Fibroblast of pulmonary artery (primary cell): ENCODE results near the gene DNAAF5.

ENCODE experiments used
- DNase-seq: peaks from one replicate; pipeline ENCODE4 v3.0.0-alpha.2; 2010; ENCODE audit warnings: low read depth
- H3K4me3 ChIP-seq: replicated peaks from 2 replicates; pipeline ENCODE4 v1.5.1; 2011; ENCODE audit warnings: low read depth, mild to moderate bottlenecking, control low read depth, low read length, moderate library complexity
- TF ChIP-seq, protein P1 (sequence below): IDR thresholded peaks from 2 replicates; pipeline ENCODE4 v1.5.1; 2011; ENCODE audit warnings: mild to moderate bottlenecking, control low read depth, low read length, inconsistent platforms; ENCODE audit errors: missing control alignments

Gene DNAAF5

DNA sequence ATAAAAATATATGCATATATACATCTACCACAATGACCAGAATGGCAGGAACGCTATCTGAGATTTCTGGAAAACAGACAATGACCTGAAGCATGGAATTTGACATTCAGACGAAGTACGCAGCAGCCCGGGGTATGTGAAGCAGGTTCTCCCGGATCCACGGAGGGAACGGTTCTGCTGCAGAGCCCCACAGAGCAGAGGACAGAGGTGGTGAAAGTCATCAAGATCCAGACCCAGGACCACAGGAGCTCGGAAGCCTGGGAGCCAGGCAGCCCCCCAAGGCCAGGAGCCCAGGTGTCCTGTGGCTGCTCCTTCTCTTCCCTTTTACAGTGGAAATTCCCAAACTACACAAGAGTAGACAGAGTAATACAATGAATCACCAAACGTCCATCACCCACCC lies 42.1 kb upstream of the DNAAF5 start:
- TF ChIP-seq, protein P1, sequence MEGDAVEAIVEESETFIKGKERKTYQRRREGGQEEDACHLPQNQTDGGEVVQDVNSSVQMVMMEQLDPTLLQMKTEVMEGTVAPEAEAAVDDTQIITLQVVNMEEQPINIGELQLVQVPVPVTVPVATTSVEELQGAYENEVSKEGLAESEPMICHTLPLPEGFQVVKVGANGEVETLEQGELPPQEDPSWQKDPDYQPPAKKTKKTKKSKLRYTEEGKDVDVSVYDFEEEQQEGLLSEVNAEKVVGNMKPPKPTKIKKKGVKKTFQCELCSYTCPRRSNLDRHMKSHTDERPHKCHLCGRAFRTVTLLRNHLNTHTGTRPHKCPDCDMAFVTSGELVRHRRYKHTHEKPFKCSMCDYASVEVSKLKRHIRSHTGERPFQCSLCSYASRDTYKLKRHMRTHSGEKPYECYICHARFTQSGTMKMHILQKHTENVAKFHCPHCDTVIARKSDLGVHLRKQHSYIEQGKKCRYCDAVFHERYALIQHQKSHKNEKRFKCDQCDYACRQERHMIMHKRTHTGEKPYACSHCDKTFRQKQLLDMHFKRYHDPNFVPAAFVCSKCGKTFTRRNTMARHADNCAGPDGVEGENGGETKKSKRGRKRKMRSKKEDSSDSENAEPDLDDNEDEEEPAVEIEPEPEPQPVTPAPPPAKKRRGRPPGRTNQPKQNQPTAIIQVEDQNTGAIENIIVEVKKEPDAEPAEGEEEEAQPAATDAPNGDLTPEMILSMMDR: no peak
- no peak for DNase-seq
- no peak overlapping the region for H3K4me3 ChIP-seq

DNA sequence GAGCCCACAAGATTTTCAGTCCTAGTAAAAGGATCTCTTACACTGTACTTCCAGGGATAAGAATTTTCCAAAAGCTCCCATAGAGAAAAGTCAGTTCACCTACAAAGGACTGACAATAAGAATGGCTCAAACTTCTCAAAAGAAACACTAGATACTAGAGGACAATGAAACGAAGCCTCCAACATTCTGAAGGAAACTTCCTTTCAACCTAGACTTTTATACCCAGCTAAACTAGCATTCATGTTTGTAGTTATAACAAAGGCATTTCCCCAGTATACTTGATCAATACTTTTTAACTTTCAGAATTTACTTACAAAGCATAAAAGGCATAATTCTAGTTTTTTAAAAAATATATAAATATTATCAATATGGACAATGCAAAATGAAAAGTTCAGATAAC lies 41.0 kb upstream of the DNAAF5 start:
- H3K4me3 ChIP-seq: no peak overlapping the region
- TF ChIP-seq, protein P1: no peak
- no peak for DNase-seq

DNA sequence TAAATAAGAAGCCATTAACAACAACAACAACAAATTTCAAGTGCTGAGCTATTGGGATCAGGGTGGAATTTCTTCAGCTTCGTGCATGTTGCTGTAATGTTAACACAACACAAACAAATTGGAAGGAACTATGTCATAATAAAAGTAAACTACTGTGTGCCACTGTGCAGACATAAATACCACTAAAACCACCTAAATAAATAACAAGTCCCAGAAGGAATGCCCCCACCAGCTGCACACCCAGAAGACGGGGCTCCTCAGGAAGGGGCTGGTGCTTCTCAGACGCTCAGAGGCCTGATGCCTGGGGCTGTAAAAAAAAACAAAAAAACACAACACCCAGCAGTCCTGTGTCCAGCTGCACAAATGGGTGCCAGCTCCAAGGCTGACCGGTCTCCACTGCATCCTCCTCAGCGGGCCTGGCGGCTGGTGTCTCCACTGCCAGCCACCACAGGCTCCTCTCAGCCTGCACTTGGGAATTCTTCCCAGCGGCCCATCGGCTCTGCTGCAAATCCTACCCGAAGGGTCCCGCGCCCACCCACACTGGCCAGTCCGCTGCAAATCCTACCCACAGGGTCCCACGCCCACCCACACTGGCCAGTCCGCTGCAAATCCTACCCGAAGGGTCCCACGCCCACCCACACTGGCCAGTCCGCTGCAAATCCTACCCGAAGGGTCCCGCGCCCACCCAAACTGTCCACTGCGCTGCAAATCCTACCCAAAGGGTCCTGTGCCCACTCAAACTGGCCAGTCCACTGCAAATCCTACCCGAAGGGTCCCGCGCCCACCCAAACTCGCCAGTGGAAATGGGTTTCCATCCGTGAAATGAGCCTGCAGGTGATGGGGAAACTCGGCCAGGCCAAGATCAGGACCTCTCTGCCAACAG lies 35.8 kb upstream of the DNAAF5 start:
- TF ChIP-seq, protein P1: no peak
- no peak overlapping the region for H3K4me3 ChIP-seq
- DNase-seq: no peak

DNA sequence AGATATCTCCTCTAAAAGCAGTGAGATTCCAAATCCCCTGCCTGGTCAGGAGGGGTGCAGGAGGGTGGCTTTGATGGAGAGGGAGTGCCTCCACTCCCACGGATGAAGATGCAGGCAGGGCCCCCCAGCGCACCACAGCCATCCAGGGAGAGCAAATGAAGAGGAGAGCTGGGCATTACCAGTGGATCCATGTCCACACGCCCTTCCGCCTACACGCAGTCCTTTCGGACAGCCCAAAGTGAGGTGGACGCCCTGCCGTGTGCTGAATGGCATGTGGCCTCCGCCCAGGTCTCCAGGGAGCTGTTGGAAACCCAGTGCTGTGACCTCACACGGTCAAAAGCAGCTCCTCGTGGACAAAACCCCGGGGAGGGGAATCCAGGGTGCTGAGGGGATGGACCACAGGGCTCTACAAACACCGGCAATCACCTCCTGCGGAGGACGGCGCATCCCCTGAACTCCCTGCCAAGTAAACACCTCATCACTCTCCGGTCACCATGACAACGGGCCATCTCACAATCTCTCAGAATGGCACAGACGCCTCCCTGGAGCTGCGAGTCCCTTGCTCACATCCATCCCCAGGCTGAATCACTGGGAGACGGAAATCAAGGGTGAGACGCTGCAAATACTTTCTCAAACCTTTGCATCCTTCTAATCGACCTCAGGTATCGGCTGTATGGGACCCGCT lies 35.0 kb upstream of the DNAAF5 start:
- H3K4me3 ChIP-seq: no peak overlapping the region
- TF ChIP-seq, protein P1: no peak
- DNase-seq: no peak

DNA sequence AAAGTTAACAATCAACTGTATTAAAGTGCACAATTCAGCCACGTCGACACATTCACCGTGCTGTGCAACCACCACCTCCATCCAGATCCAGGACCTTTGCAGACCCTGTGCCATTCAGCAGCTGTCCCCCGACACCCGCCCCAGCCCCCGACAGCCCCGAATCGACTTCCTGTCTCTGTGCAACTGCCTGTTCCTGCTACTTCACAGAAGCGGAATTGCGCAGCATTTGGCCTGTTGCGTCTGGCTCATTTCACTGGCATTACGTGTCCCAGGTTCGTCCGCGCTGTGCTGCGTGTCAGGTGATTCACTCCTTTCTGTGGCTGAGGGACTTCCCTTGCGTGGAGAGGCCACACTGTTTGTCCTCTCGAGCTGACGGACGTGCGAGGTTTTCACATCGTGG lies 33.2 kb upstream of the DNAAF5 start:
- no peak overlapping the region for H3K4me3 ChIP-seq
- no peak for DNase-seq
- TF ChIP-seq, protein P1: no peak

DNA sequence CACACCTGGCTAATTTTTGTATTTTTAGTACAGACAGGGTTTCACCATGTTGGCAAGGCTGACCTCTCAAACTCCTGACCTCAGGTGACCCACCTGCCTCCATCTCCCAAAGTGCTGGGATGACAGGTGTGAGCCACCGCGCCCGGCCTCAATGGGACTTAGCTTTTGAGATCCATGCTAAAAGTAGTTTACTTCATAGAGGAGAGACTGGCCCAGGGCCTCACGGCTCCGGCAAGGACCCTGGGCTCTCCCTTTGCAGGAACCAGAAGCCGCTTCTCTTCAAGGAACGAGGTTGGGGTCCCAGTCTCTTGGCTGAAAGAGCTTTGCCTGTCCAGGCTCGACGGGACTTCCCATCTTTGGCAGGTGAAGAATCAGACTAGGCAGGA lies 30.1 kb upstream of the DNAAF5 start:
- no peak overlapping the region for H3K4me3 ChIP-seq
- TF ChIP-seq, protein P1: no peak
- DNase-seq: no peak
